ENCODE results near the gene NR2F1-AS1. TPM values are rescaled to one million over a fixed set of nuclear protein-coding genes. Genes with fewer than 3 reads are reported as not detected.

NR2F1-AS1 gene
- total RNA-seq, 2 experiments from 2014 or later, result not detected

- CTCF ChIA-PET, result no interaction called here
- H3K36me3 Mint-ChIP-seq (ENCODE audit: low read depth), result no peaks in the 10 kb centered on the region
- no peak overlapping the region for H3K4me3 Mint-ChIP-seq
- no peaks in the 10 kb centered on the region for H3K4me1 Mint-ChIP-seq (ENCODE audit: low read depth)
- ATAC-seq (no peak), DNase-seq (no peak)
- peaks cover 3% of the 10 kb centered on the region for H3K9me3 Mint-ChIP-seq (ENCODE audit: insufficient read depth)
- H3K27me3 Mint-ChIP-seq (ENCODE audit: low read depth), result no peaks in the 10 kb centered on the region
- POLR2A ChIA-PET, result no interaction called here
- no peak overlapping the region for H3K27ac Mint-ChIP-seq
Observed at GRCh38 chr5:93359960-93360305, 221.1 kb downstream of the NR2F1-AS1 start.

Other genes with a start within 250 kb of the NR2F1-AS1 start
- gene NR2F1, start 2.0 kb upstream of the NR2F1-AS1 start, total RNA-seq, result not detected
- 1 to 10 TPM; 1.1 TPM for gene POU5F2, start 160.4 kb upstream of the NR2F1-AS1 start, total RNA-seq